GM12878 (cell line): Measurements from ENCODE around the gene STX1A. TPM values are rescaled to one million over a fixed set of nuclear protein-coding genes. Genes with fewer than 3 reads are reported as not detected.

Experiments
- ATAC-seq: fragments of 200-7000 bp; cut with Tn5 transposase; 3 replicates; pipeline ENCODE4 v1.9.1; 2020; ENCODE audit warnings: mild to moderate bottlenecking, moderate library complexity
- BruUV-seq: library from RNA; stranded (reverse); fragments of 400-500 nt; replicated peaks from 2 replicates; lab custom pipeline; 2021; lab: Mats Ljungman, UMichigan
- CTCF ChIA-PET: fragments of 300-600 bp; sonication (Branson Sonifier 250); formaldehyde crosslinking; extraction: SDS; loops from one replicate; lab custom pipeline; 2021; ENCODE audit warnings: inconsistent platforms; lab: Yijun Ruan, JAX
- POLR2A ChIA-PET: fragments of 350-600 bp; formaldehyde crosslinking; extraction: SDS; loops from one replicate; lab custom pipeline; 2021; ENCODE audit warnings: inconsistent platforms; lab: Charles Lee
- RAD21 ChIA-PET: fragments of 300-600 bp; sonication (Branson Sonifier 250); formaldehyde crosslinking; loops from one replicate; lab custom pipeline; 2023; ENCODE audit warnings: antibody characterized with exemption; ENCODE audit not compliant: unreplicated experiment; lab: Charles Lee
- SMC1A ChIA-PET: fragments of 300-600 bp; sonication (Branson Sonifier 250); formaldehyde crosslinking; loops from one replicate; lab custom pipeline; 2023; ENCODE audit not compliant: unreplicated experiment, uncharacterized antibody; lab: Charles Lee
- DNase-seq: peaks from one replicate; pipeline ENCODE4 v3.0.0-alpha.2; 2011; ENCODE audit warnings: low read depth, low spot score
- FAIRE-seq: peaks from 3 replicates; lab custom pipeline; 2011; peaks lifted over from hg19 to GRCh38; lab: Jason Lieb, UNC
- H2AFZ ChIP-seq: 2 replicates; pipeline ENCODE4 v1.6.0; 2011; ENCODE audit warnings: low read depth, low read length, control low read depth; ENCODE audit not compliant: control insufficient read depth
- H3K27ac ChIP-seq: 2 replicates; pipeline ENCODE4 v1.5.1; 2011; ENCODE audit warnings: control low read depth; ENCODE audit not compliant: control insufficient read depth, insufficient read depth
- H3K27me3 ChIP-seq, 2 experiments: replicated peaks in 1 of 2; 2 replicates each; pipeline versions ENCODE4 v1.6.0 to v1.6.1; 2011; ENCODE audit warnings: low read length in 1 of 2; ENCODE audit not compliant: control insufficient read depth in 2 of 2, insufficient read depth in 2 of 2
- H3K36me3 ChIP-seq, 2 experiments: 2 replicates each; pipeline ENCODE4 v1.5.1; 2011; ENCODE audit warnings: low read length in 1 of 2; ENCODE audit not compliant: control insufficient read depth in 2 of 2, insufficient read depth in 2 of 2
- H3K4me1 ChIP-seq: 2 replicates; pipeline ENCODE4 v1.6.1; 2011; ENCODE audit warnings: mild to moderate bottlenecking, low read length, moderate library complexity, mixed read lengths; ENCODE audit not compliant: control insufficient read depth, insufficient read depth
- H3K4me2 ChIP-seq: 2 replicates; pipeline ENCODE4 v1.6.0; 2011; ENCODE audit warnings: control low read depth; ENCODE audit not compliant: control insufficient read depth, insufficient read depth
- H3K4me3 ChIP-seq: fragments of 200-600 bp; sonication (generic); 2 replicates; pipeline ENCODE4 v1.5.1; 2016
- H3K79me2 ChIP-seq: 2 replicates; pipeline ENCODE4 v1.6.0; 2011; ENCODE audit warnings: low read length; ENCODE audit not compliant: control insufficient read depth, insufficient read depth
- H3K9ac ChIP-seq: 2 replicates; pipeline ENCODE4 v1.8.0; 2011; ENCODE audit warnings: low read length, control low read depth, mixed read lengths; ENCODE audit not compliant: control insufficient read depth, insufficient read depth
- H3K9me3 ChIP-seq: replicated peaks from 3 replicates; pipeline ENCODE4 v1.5.1; 2011; ENCODE audit warnings: mild to moderate bottlenecking, low read length; ENCODE audit not compliant: control insufficient read depth, insufficient read depth
- H4K20me1 ChIP-seq: 2 replicates; pipeline ENCODE4 v1.6.0; 2011; ENCODE audit not compliant: control insufficient read depth, insufficient read depth
- BCL3 ChIP-seq: IDR thresholded peaks from 2 replicates; pipeline ENCODE4 v1.6.1; 2011; ENCODE audit warnings: borderline replicate concordance, low read depth, mild to moderate bottlenecking, moderate library complexity, low read length; ENCODE audit not compliant: insufficient read depth, poor library complexity, severe bottlenecking
- BCLAF1 ChIP-seq: fragments of 450-650 bp; IDR thresholded peaks from 2 replicates; pipeline ENCODE4 v1.6.1; 2017; ENCODE audit warnings: antibody characterized with exemption, mild to moderate bottlenecking, moderate library complexity
- EED ChIP-seq: sonication (generic); IDR thresholded peaks from 2 replicates; pipeline ENCODE4 v1.6.1; 2016; ENCODE audit warnings: antibody characterized with exemption, low read depth
- IKZF1 ChIP-seq: fragments of 450-650 bp; conservative IDR thresholded peaks from 2 replicates; pipeline ENCODE4 v1.6.1; 2017; ENCODE audit warnings: antibody characterized with exemption, mild to moderate bottlenecking
- LARP7 ChIP-seq: fragments of 450-650 bp; IDR thresholded peaks from 2 replicates; pipeline ENCODE4 v1.6.1; 2017; ENCODE audit warnings: mild to moderate bottlenecking
- SRF ChIP-seq, 2 experiments: IDR thresholded peaks; 2 replicates each; pipeline ENCODE4 v1.6.1; 2011; ENCODE audit warnings: low read depth in 2 of 2, low read length in 2 of 2, mild to moderate bottlenecking in 1 of 2, moderate library complexity in 1 of 2
- TBL1XR1 ChIP-seq: IDR thresholded peaks from 2 replicates; pipeline ENCODE4 v1.6.1; 2012; ENCODE audit warnings: low read depth, low read length, improper control_type of control experiment
- WGBS: methylation state at CpG from one replicate; pipeline ENCODE4 v1.1.6; 2016; ENCODE audit warnings: low lambda C conversion rate; ENCODE audit not compliant: insufficient replicate concordance, insufficient coverage; ENCODE audit errors: missing lambda C conversion rate; 5-methylcytosine and 5-hydroxymethylcytosine counted together
- in situ Hi-C: fragments of 300-500 bp; cut with MboI; formaldehyde crosslinking; loops from 9 replicates; pipeline ENCODE4 v1.14.3; 2018; ENCODE audit warnings: mixed read lengths
- intact Hi-C: fragments of 100-400 bp; cut with micrococcal nuclease; formaldehyde crosslinking; loops from one replicate; pipeline ENCODE4 v1.14.2; 2022; ENCODE audit not compliant: unreplicated experiment
- polyA plus RNA-seq, 11 experiments: library from polyadenylated mRNA; depleted of rRNA in 4 of 11; unstranded in 6 of 11; stranded (reverse) in 5 of 11; fragments of >200 nt; fragmentation: Nextera tagmentation in 4 of 11; fragmentation: Illumina TruSeq in 1 of 11; extraction: Ambion mirVana in 4 of 11; extraction: Trizol in 1 of 11; gene quantifications; 1 replicate in 1 of 11; 2 replicates in 10 of 11; pipeline versions ENCODE4 v1.2.1 to v1.2.3, GENCODE V29; 2011 to 2016; ENCODE audit warnings: inconsistent platforms in 2 of 11, missing spikeins in 2 of 11, low read depth in 1 of 11
- total RNA-seq, 4 experiments: library from RNA; depleted of rRNA in 3 of 4; stranded (reverse); fragments of >200 nt in 3 of 4; fragmentation: Illumina TruSeq in 1 of 4; extraction: Trizol in 1 of 4; gene quantifications; 2 replicates each; pipeline versions ENCODE4 v1.2.1 to v1.2.3, GENCODE V29; 2013 to 2021

STX1A gene
- total and polyA plus RNA-seq, 10 of the 15 experiments (the other 5 are each of a cell fraction or from before 2014, with no cell fraction given): 0.15 to 5.3 (median 2.5) TPM

DNA sequence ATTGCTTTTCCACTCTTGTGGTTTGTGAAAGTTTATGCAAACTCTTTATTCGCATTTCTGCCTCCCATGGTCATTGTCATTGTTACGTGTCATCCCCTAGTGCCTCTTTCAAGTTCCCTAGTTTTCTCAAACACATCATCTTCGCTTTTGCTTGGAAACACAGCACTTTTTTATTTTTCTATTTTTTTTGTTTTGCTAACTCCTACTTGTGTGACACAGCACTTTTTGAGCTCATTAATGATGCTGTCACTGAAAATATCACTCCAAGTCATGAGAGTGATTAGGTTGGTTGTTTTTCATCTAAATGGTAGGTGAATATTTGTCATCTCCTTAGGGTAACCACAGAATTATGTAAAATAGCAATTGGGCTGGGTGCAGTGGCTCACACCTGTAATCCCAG is 8.5 kb upstream of the STX1A start (continued):
- TF ChIP-seq SRF (IDR thresholded peaks at IDR 0.05; ENCODE audit: low read depth in 2 of 2, low read length in 2 of 2) (no peak), TBL1XR1 (no peak), BCLAF1 (no peak), BCL3 (no peak), EED (no peak)

- H3K27me3 ChIP-seq: no peaks in the 10 kb centered on the region
- no peak overlapping the region for H3K27ac ChIP-seq
- no peak for DNase-seq
- H3K4me2 ChIP-seq: no peak overlapping the region
- peak; percentile 48 for ATAC-seq
- POLR2A ChIA-PET: no interaction called here
- no peak overlapping the region for H2AFZ ChIP-seq
- intact Hi-C loops (loop anchor here (5.0 kb wide), 2 partner anchors 59 to 99 kb away; partner anchors contain the start of gene VPS37D), in situ Hi-C loops (no loop called here)
- TF ChIP-seq IKZF1 (0 out of 2 replicates have a peak, but pooled peaks have one; percentile 6), LARP7 (no peak)
- H3K9me3 ChIP-seq: no peaks in the 10 kb centered on the region
- CTCF ChIA-PET: interaction anchor here (0.6 to 2.8 kb wide), 7 partner anchors 8 to 148 kb away, joined by 3 to 34 read pairs (median 4); no protein-coding TSS in a partner anchor
- SMC1A ChIA-PET: interaction anchor here (0.9 kb wide), 1 partner anchor 121 kb away, joined by 3 read pairs; no protein-coding TSS in a partner anchor
- no TSS peak for BruUV-seq
- H3K36me3 ChIP-seq: no peaks in the 10 kb centered on the region
- no peaks in the 10 kb centered on the region; the same call in 1 of the 2 replicates for H4K20me1 ChIP-seq
- no peaks in the 10 kb centered on the region; the same call in 1 of the 2 replicates for H3K4me1 ChIP-seq
- RAD21 ChIA-PET: interaction anchor here (1.0 to 1.6 kb wide), 2 partner anchors 8 to 119 kb away, joined by 3 to 12 read pairs; no protein-coding TSS in a partner anchor
- WGBS: 100% methylated on average over 1 of the region's 1 CpG
- H3K9ac ChIP-seq: no peak overlapping the region
- FAIRE-seq: no peak
- no peak overlapping the region for H3K4me3 ChIP-seq
- no peaks in the 10 kb centered on the region for H3K79me2 ChIP-seq
Measured at GRCh38 chr7:73726083-73726466, 6.6 kb upstream of the STX1A start.
